HepG2 (cell line): Measurements from ENCODE around the gene SPATA32. TPM values are rescaled to one million over a fixed set of nuclear protein-coding genes. Genes with fewer than 3 reads are reported as not detected.

Experiments
- ARNT2 ChIP-seq: sonication (generic); formaldehyde crosslinking; IDR thresholded peaks from 2 replicates; pipeline ENCODE4 v1.8.0; 2022; ENCODE audit warnings: mild to moderate bottlenecking, low read depth, missing genetic modification reagents, moderate library complexity
- CSRNP1 ChIP-seq: sonication (generic); formaldehyde crosslinking; IDR thresholded peaks from 2 replicates; pipeline ENCODE4 v1.8.1; 2023; ENCODE audit warnings: mild to moderate bottlenecking, missing genetic modification reagents
- HDAC6 ChIP-seq: fragments of 200-600 bp; sonication (generic); IDR thresholded peaks from 2 replicates; pipeline ENCODE4 v1.7.0; 2017; ENCODE audit warnings: mild to moderate bottlenecking, antibody characterized with exemption, low read length, low read depth
- IKZF5 ChIP-seq: IDR thresholded peaks from 2 replicates; pipeline ENCODE4 v1.6.1; 2018; ENCODE audit warnings: missing genetic modification reagents, mild to moderate bottlenecking, missing compliant biosample characterization
- ISX ChIP-seq: sonication (generic); formaldehyde crosslinking; conservative IDR thresholded peaks from 2 replicates; pipeline ENCODE4 v1.5.0; 2020; ENCODE audit warnings: missing genetic modification reagents
- KDM4B ChIP-seq: sonication (generic); formaldehyde crosslinking; IDR thresholded peaks from 2 replicates; pipeline ENCODE4 v1.4.0; 2020; ENCODE audit warnings: missing genetic modification reagents
- MAFG ChIP-seq: sonication (generic); formaldehyde crosslinking; IDR thresholded peaks from 2 replicates; pipeline ENCODE4 v1.5.1; 2020; ENCODE audit warnings: mild to moderate bottlenecking, missing genetic modification reagents
- MIXL1 ChIP-seq: IDR thresholded peaks from 2 replicates; pipeline ENCODE4 v1.6.1; 2016
- TERF1 ChIP-seq: sonication (generic); formaldehyde crosslinking; IDR thresholded peaks from 2 replicates; pipeline ENCODE4 v1.8.0; 2022; ENCODE audit warnings: mild to moderate bottlenecking, missing genetic modification reagents, moderate library complexity
- ZBTB21 ChIP-seq: sonication (generic); formaldehyde crosslinking; IDR thresholded peaks from 2 replicates; pipeline ENCODE4 v1.4.0; 2020; ENCODE audit warnings: missing genetic modification reagents
- ZFP62 ChIP-seq: sonication (generic); formaldehyde crosslinking; IDR thresholded peaks from 2 replicates; pipeline ENCODE4 v1.4.0; 2020; ENCODE audit warnings: missing genetic modification reagents
- ZMYM2 ChIP-seq: sonication (generic); formaldehyde crosslinking; IDR thresholded peaks from 2 replicates; pipeline ENCODE4 v1.8.0; 2022; ENCODE audit warnings: mild to moderate bottlenecking, missing genetic modification reagents
- ZNF160 ChIP-seq: sonication (generic); formaldehyde crosslinking; IDR thresholded peaks from 2 replicates; pipeline ENCODE4 v1.8.0; 2022; ENCODE audit warnings: mild to moderate bottlenecking, inconsistent platforms, missing genetic modification reagents
- ZNF180 ChIP-seq: sonication (generic); formaldehyde crosslinking; IDR thresholded peaks from 2 replicates; pipeline ENCODE4 v1.4.0; 2020; ENCODE audit warnings: low read depth, missing genetic modification reagents, borderline replicate concordance
- ZNF34 ChIP-seq: sonication (generic); formaldehyde crosslinking; IDR thresholded peaks from 2 replicates; pipeline ENCODE4 v1.4.0; 2020; ENCODE audit warnings: mild to moderate bottlenecking, missing genetic modification reagents, borderline replicate concordance
- ZNF567 ChIP-seq: sonication (generic); formaldehyde crosslinking; IDR thresholded peaks from 2 replicates; pipeline ENCODE4 v1.8.1; 2023; ENCODE audit warnings: mild to moderate bottlenecking, missing genetic modification reagents, borderline replicate concordance
- ZNF777 ChIP-seq: sonication (generic); formaldehyde crosslinking; IDR thresholded peaks from 2 replicates; pipeline ENCODE4 v1.4.0; 2020; ENCODE audit warnings: missing genetic modification reagents
- polyA plus RNA-seq, 8 experiments: library from polyadenylated mRNA; depleted of rRNA in 3 of 8; stranded (reverse) in 7 of 8; unstranded in 1 of 8; fragments of >200 nt; fragmentation: Illumina TruSeq in 4 of 8; extraction: Trizol in 4 of 8; gene quantifications; 2 replicates each; pipeline versions ENCODE4 v1.2.1 to v1.2.3, GENCODE V29; 2011 to 2016; ENCODE audit warnings: low read depth in 4 of 8, missing spikeins in 1 of 8, mixed read lengths in 1 of 8; ENCODE audit not compliant: insufficient read depth in 1 of 8
- total RNA-seq, 5 experiments: library from RNA; depleted of rRNA; stranded (reverse); fragments of >200 nt; fragmentation: Illumina TruSeq; extraction: Trizol; gene quantifications; 2 replicates each; pipeline ENCODE4 v1.2.3, GENCODE V29; 2016; ENCODE audit warnings: low read depth in 1 of 5
- TF ChIP-seq, protein P1 (sequence below): sonication (generic); formaldehyde crosslinking; IDR thresholded peaks from 2 replicates; pipeline ENCODE4 v1.4.0; 2020; ENCODE audit warnings: missing genetic modification reagents
- TF ChIP-seq, protein P2 (sequence below): IDR thresholded peaks from 2 replicates; pipeline ENCODE4 v1.4.0; 2020; ENCODE audit warnings: mild to moderate bottlenecking, missing genetic modification reagents

The SPATA32 gene
- total and polyA plus RNA-seq, 2 of the 13 experiments (the other 11 are each of a cell fraction or from before 2014, with no cell fraction given): not detected

- TF ChIP-seq, protein P1, sequence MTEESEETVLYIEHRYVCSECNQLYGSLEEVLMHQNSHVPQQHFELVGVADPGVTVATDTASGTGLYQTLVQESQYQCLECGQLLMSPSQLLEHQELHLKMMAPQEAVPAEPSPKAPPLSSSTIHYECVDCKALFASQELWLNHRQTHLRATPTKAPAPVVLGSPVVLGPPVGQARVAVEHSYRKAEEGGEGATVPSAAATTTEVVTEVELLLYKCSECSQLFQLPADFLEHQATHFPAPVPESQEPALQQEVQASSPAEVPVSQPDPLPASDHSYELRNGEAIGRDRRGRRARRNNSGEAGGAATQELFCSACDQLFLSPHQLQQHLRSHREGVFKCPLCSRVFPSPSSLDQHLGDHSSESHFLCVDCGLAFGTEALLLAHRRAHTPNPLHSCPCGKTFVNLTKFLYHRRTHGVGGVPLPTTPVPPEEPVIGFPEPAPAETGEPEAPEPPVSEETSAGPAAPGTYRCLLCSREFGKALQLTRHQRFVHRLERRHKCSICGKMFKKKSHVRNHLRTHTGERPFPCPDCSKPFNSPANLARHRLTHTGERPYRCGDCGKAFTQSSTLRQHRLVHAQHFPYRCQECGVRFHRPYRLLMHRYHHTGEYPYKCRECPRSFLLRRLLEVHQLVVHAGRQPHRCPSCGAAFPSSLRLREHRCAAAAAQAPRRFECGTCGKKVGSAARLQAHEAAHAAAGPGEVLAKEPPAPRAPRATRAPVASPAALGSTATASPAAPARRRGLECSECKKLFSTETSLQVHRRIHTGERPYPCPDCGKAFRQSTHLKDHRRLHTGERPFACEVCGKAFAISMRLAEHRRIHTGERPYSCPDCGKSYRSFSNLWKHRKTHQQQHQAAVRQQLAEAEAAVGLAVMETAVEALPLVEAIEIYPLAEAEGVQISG (CRISPR knock-in tag): no peak
- TF ChIP-seq MIXL1 (CRISPR knock-in tag): no peak
- TF ChIP-seq CSRNP1 (CRISPR knock-in tag): no peak
- no peak for TF ChIP-seq TERF1 (CRISPR knock-in tag)
- no peak for TF ChIP-seq ISX (CRISPR knock-in tag)
- no peak for TF ChIP-seq HDAC6
- TF ChIP-seq, protein P2, sequence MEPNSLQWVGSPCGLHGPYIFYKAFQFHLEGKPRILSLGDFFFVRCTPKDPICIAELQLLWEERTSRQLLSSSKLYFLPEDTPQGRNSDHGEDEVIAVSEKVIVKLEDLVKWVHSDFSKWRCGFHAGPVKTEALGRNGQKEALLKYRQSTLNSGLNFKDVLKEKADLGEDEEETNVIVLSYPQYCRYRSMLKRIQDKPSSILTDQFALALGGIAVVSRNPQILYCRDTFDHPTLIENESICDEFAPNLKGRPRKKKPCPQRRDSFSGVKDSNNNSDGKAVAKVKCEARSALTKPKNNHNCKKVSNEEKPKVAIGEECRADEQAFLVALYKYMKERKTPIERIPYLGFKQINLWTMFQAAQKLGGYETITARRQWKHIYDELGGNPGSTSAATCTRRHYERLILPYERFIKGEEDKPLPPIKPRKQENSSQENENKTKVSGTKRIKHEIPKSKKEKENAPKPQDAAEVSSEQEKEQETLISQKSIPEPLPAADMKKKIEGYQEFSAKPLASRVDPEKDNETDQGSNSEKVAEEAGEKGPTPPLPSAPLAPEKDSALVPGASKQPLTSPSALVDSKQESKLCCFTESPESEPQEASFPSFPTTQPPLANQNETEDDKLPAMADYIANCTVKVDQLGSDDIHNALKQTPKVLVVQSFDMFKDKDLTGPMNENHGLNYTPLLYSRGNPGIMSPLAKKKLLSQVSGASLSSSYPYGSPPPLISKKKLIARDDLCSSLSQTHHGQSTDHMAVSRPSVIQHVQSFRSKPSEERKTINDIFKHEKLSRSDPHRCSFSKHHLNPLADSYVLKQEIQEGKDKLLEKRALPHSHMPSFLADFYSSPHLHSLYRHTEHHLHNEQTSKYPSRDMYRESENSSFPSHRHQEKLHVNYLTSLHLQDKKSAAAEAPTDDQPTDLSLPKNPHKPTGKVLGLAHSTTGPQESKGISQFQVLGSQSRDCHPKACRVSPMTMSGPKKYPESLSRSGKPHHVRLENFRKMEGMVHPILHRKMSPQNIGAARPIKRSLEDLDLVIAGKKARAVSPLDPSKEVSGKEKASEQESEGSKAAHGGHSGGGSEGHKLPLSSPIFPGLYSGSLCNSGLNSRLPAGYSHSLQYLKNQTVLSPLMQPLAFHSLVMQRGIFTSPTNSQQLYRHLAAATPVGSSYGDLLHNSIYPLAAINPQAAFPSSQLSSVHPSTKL (CRISPR knock-in tag): peak; percentile 64
- no peak for TF ChIP-seq MAFG (CRISPR knock-in tag)
- no peak for TF ChIP-seq IKZF5 (CRISPR knock-in tag)
- TF ChIP-seq ZNF160 (CRISPR knock-in tag): no peak
- 0 out of 2 replicates have a peak, but pooled peaks have one; percentile 71 for TF ChIP-seq ZNF567 (CRISPR knock-in tag)
- TF ChIP-seq ZFP62: no peak
- TF ChIP-seq ZNF777 (CRISPR knock-in tag): no peak
- peak; percentile 92 for TF ChIP-seq ZMYM2 (CRISPR knock-in tag)
- no peak for TF ChIP-seq ARNT2 (CRISPR knock-in tag)
- no peak for TF ChIP-seq ZNF180 (CRISPR knock-in tag)
- no peak for TF ChIP-seq KDM4B
- TF ChIP-seq ZNF34 (CRISPR knock-in tag): no peak
- no peak for TF ChIP-seq ZBTB21
Observed at GRCh38 chr17:45293413-45294211, 31.7 kb upstream of the SPATA32 start (continued).
